Inferior parietal cortex (tissue), 1 donor: ENCODE results near the gene ACVR1B.

Experiments
- DNase-seq: peaks from one replicate; pipeline ENCODE4 v3.0.0-alpha.2; 2016; ENCODE audit errors: extremely low spot score

ACVR1B gene

GRCh38 chr12:51942501-51943000 is 8.9 kb upstream of the ACVR1B start:
- DNase-seq: no peak

- DNase-seq: no peak
Measured at GRCh38 chr12:51943346-51943745, 8.2 kb upstream of the ACVR1B start.

- DNase-seq: no peak
Measured at GRCh38 chr12:51944608-51945233, 6.8 kb upstream of the ACVR1B start.

- DNase-seq: no peak
Measured at GRCh38 chr12:51947246-51947996, 4.1 kb upstream of the ACVR1B start.

- DNase-seq: no peak
Measured at GRCh38 chr12:51948066-51948465, 3.4 kb upstream of the ACVR1B start.

- DNase-seq: no peak
Measured at GRCh38 chr12:51949342-51950030, 2.0 kb upstream of the ACVR1B start.

- peak; percentile 61 for DNase-seq
Measured at GRCh38 chr12:51950682-51951198, 759 bp upstream of the ACVR1B start.

GRCh38 chr12:51951843-51952722 is 584 bp downstream of the ACVR1B start:
- peak; percentile 22 for DNase-seq

- DNase-seq: peak; percentile 25
Measured at GRCh38 chr12:51953089-51953488, 1.6 kb downstream of the ACVR1B start.

GRCh38 chr12:51953864-51954263 is 2.4 kb downstream of the ACVR1B start:
- DNase-seq: no peak

- DNase-seq: peak; percentile 37
Measured at GRCh38 chr12:51954561-51955361, 3.3 kb downstream of the ACVR1B start.

GRCh38 chr12:51955702-51956101 is 4.2 kb downstream of the ACVR1B start:
- DNase-seq: no peak

GRCh38 chr12:51958542-51958941 is 7.0 kb downstream of the ACVR1B start:
- DNase-seq: no peak

- DNase-seq: no peak
Measured at GRCh38 chr12:51959211-51959610, 7.7 kb downstream of the ACVR1B start.

GRCh38 chr12:51959921-51960320 is 8.4 kb downstream of the ACVR1B start:
- DNase-seq: no peak

GRCh38 chr12:51960488-51960887 is 9.0 kb downstream of the ACVR1B start:
- DNase-seq: no peak

- no peak for DNase-seq
Measured at GRCh38 chr12:51960890-51961289, 9.4 kb downstream of the ACVR1B start.

GRCh38 chr12:51961834-51962233 is 10.3 kb downstream of the ACVR1B start:
- no peak for DNase-seq

- DNase-seq: no peak
Measured at GRCh38 chr12:51962737-51963136, 11.2 kb downstream of the ACVR1B start.

- no peak for DNase-seq
Measured at GRCh38 chr12:51963477-51963876, 12.0 kb downstream of the ACVR1B start.

GRCh38 chr12:51969643-51970042 is 18.1 kb downstream of the ACVR1B start:
- DNase-seq: no peak
